Hepatocyte (in vitro differentiated cells): ENCODE results near the gene GLT1D1.

ENCODE experiments used
- EZH2 ChIP-seq: fragments of 200-600 bp; sonication (generic); IDR thresholded peaks from 2 replicates; pipeline ENCODE4 v1.6.1; 2016; ENCODE audit warnings: antibody characterized with exemption, mild to moderate bottlenecking, borderline replicate concordance
- EZH2phosphoT487 ChIP-seq: fragments of 200-600 bp; sonication (generic); IDR thresholded peaks from one replicate; pipeline ENCODE4 v1.6.1; 2018; ENCODE audit warnings: antibody characterized with exemption, mild to moderate bottlenecking, low read depth, moderate library complexity; ENCODE audit not compliant: unreplicated experiment, severe bottlenecking
- TF ChIP-seq, protein P1 (sequence below): fragments of 200-600 bp; sonication (generic); IDR thresholded peaks from 2 replicates; pipeline ENCODE4 v1.5.1; 2016; ENCODE audit warnings: antibody characterized with exemption, mild to moderate bottlenecking; ENCODE audit not compliant: poor library complexity

GRCh38 chr12:128932521-128932920 is 79.2 kb downstream of the GLT1D1 start:
- no peak for TF ChIP-seq EZH2
- TF ChIP-seq, protein P1, sequence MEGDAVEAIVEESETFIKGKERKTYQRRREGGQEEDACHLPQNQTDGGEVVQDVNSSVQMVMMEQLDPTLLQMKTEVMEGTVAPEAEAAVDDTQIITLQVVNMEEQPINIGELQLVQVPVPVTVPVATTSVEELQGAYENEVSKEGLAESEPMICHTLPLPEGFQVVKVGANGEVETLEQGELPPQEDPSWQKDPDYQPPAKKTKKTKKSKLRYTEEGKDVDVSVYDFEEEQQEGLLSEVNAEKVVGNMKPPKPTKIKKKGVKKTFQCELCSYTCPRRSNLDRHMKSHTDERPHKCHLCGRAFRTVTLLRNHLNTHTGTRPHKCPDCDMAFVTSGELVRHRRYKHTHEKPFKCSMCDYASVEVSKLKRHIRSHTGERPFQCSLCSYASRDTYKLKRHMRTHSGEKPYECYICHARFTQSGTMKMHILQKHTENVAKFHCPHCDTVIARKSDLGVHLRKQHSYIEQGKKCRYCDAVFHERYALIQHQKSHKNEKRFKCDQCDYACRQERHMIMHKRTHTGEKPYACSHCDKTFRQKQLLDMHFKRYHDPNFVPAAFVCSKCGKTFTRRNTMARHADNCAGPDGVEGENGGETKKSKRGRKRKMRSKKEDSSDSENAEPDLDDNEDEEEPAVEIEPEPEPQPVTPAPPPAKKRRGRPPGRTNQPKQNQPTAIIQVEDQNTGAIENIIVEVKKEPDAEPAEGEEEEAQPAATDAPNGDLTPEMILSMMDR: no peak
- TF ChIP-seq EZH2phosphoT487: no peak
